HG03575 (cell line): ENCODE measurements around the gene TNPO2.

Source experiments
- ATAC-seq: cut with Tn5 transposase; IDR thresholded peaks from one replicate; pipeline ENCODE4 v1.9.1; 2021; ENCODE audit not compliant: unreplicated experiment, insufficient number of reproducible peaks, low FRiP score; ENCODE audit errors: extremely low read depth

The TNPO2 gene

GRCh38 chr19:12723641-12724426 is at the start of gene TNPO2:
TNPO2 (minus strand) TSS chr19:12723932; CDS start chr19:12720977, 2,955 bp downstream.
- ATAC-seq = no peak

- no peak for ATAC-seq
Measured at GRCh38 chr19:12772323-12772722, 48.6 kb upstream of the TNPO2 start.

- ATAC-seq = no peak
Measured at GRCh38 chr19:12770922-12771321, 47.2 kb upstream of the TNPO2 start.

GRCh38 chr19:12769689-12770088 is 46.0 kb upstream of the TNPO2 start:
- no peak for ATAC-seq

GRCh38 chr19:12767666-12768065 is 43.9 kb upstream of the TNPO2 start:
- no peak for ATAC-seq

- no peak for ATAC-seq
Measured at GRCh38 chr19:12767150-12767549, 43.4 kb upstream of the TNPO2 start.

- ATAC-seq = no peak
Measured at GRCh38 chr19:12766051-12766521, 42.4 kb upstream of the TNPO2 start.

GRCh38 chr19:12764698-12765097 is 41.0 kb upstream of the TNPO2 start:
- ATAC-seq = no peak

GRCh38 chr19:12763100-12763499 is 39.4 kb upstream of the TNPO2 start:
- no peak for ATAC-seq

GRCh38 chr19:12759686-12760085 is 36.0 kb upstream of the TNPO2 start:
- ATAC-seq = no peak

GRCh38 chr19:12757544-12758274 is 34.0 kb upstream of the TNPO2 start:
- no peak for ATAC-seq

GRCh38 chr19:12756150-12756883 is 32.6 kb upstream of the TNPO2 start:
- no peak for ATAC-seq

- no peak for ATAC-seq
Measured at GRCh38 chr19:12754465-12755196, 30.9 kb upstream of the TNPO2 start.

GRCh38 chr19:12752056-12752781 is 28.5 kb upstream of the TNPO2 start:
- ATAC-seq = no peak

GRCh38 chr19:12751635-12752034 is 27.9 kb upstream of the TNPO2 start, which contains the start of gene BEST2:
BEST2 (plus strand) TSS chr19:12751791; CDS start chr19:12752593, 802 bp downstream.
- ATAC-seq = no peak

GRCh38 chr19:12750851-12751250 is 27.1 kb upstream of the TNPO2 start:
- ATAC-seq = no peak

GRCh38 chr19:12749938-12750521 is 26.3 kb upstream of the TNPO2 start:
- no peak for ATAC-seq

GRCh38 chr19:12748489-12748888 is 24.8 kb upstream of the TNPO2 start:
- no peak for ATAC-seq
